ENCODE data around the gene CMBL.
A peak's percentile ranks its signal among the peaks of the same experiment; 100 is the strongest.
"Not testable (repeated sequence)": the region's sequence is repeated elsewhere in the genome, so short reads cannot be mapped to it uniquely, and the experiment has no call there.

CMBL gene

GRCh38 chr5:10283927-10284635 lies 23.6 kb downstream of the CMBL start:
- DNase-seq, result peak; percentile 60 to 82

- no peak for DNase-seq
Observed at GRCh38 chr5:10279925-10280720, 27.6 kb downstream of the CMBL start.

GRCh38 chr5:10279328-10279727 lies 28.4 kb downstream of the CMBL start:
- DNase-seq, result no peak

GRCh38 chr5:10278658-10279279 lies 28.9 kb downstream of the CMBL start:
- DNase-seq, result no peak

GRCh38 chr5:10277773-10278630 lies 29.7 kb downstream of the CMBL start:
- DNase-seq, result no peak

- DNase-seq, result no peak
Observed at GRCh38 chr5:10276691-10277090, 31.0 kb downstream of the CMBL start.

GRCh38 chr5:10275991-10276390 lies 31.7 kb downstream of the CMBL start:
- DNase-seq, result no peak

GRCh38 chr5:10275460-10275859 lies 32.2 kb downstream of the CMBL start:
- no peak for DNase-seq

GRCh38 chr5:10272875-10273209 lies 34.9 kb downstream of the CMBL start:
- not testable (repeated sequence) for DNase-seq

- no peak for DNase-seq
Observed at GRCh38 chr5:10272053-10272874, 35.4 kb downstream of the CMBL start.

GRCh38 chr5:10268100-10268499 lies 39.6 kb downstream of the CMBL start:
- no peak for DNase-seq

GRCh38 chr5:10266839-10267238 lies 40.9 kb downstream of the CMBL start:
- DNase-seq, result no peak

- no peak for DNase-seq
Observed at GRCh38 chr5:10266137-10266536, 41.6 kb downstream of the CMBL start.

- DNase-seq, result no peak
Observed at GRCh38 chr5:10265245-10266109, 42.2 kb downstream of the CMBL start.

GRCh38 chr5:10264604-10265003 lies 43.1 kb downstream of the CMBL start:
- DNase-seq, result no peak

- DNase-seq, result no peak
Observed at GRCh38 chr5:10262995-10263394, 44.7 kb downstream of the CMBL start.

- DNase-seq, result peak in 1 of 2 experiments; percentile 42
Observed at GRCh38 chr5:10262121-10262774, 45.5 kb downstream of the CMBL start.

GRCh38 chr5:10261065-10261464 lies 46.6 kb downstream of the CMBL start:
- no peak for DNase-seq

GRCh38 chr5:10259899-10260298 lies 47.8 kb downstream of the CMBL start:
- DNase-seq, result no peak

- DNase-seq, result no peak
Observed at GRCh38 chr5:10257870-10258269, 49.8 kb downstream of the CMBL start.

- no peak for DNase-seq
Observed at GRCh38 chr5:10254686-10255085, 53.0 kb downstream of the CMBL start.

Measured in NCI-H524 (cell line).